COLO829 (cell line): ENCODE data around the gene EMX1.

Experiments used
- DNase-seq: peaks from one replicate; pipeline ENCODE4 v3.0.0; 2012; ENCODE audit warnings: low spot score

EMX1 gene

GRCh38 chr2:72925328-72925943 lies 8.1 kb downstream of the EMX1 start:
- no peak for DNase-seq

GRCh38 chr2:72926368-72926767 lies 9.0 kb downstream of the EMX1 start:
- DNase-seq, result no peak

- DNase-seq, result no peak
Observed at GRCh38 chr2:72926811-72927465, 9.6 kb downstream of the EMX1 start.

- DNase-seq, result no peak
Observed at GRCh38 chr2:72927619-72928550, 10.6 kb downstream of the EMX1 start.

- no peak for DNase-seq
Observed at GRCh38 chr2:72929010-72929409, 11.7 kb downstream of the EMX1 start.

GRCh38 chr2:72931280-72931910 lies 14.1 kb downstream of the EMX1 start:
- no peak for DNase-seq

- no peak for DNase-seq
Observed at GRCh38 chr2:72932045-72932740, 14.9 kb downstream of the EMX1 start.

GRCh38 chr2:72932805-72933204 lies 15.5 kb downstream of the EMX1 start:
- no peak for DNase-seq

- no peak for DNase-seq
Observed at GRCh38 chr2:72933207-72933606, 15.9 kb downstream of the EMX1 start.

- no peak for DNase-seq
Observed at GRCh38 chr2:72933646-72934151, 16.4 kb downstream of the EMX1 start.

GRCh38 chr2:72934683-72935610 lies 17.6 kb downstream of the EMX1 start:
- no peak for DNase-seq

GRCh38 chr2:72935611-72935957 lies 18.3 kb downstream of the EMX1 start:
- no peak for DNase-seq

GRCh38 chr2:72936660-72937355 lies 19.5 kb downstream of the EMX1 start:
- DNase-seq, result no peak

GRCh38 chr2:72937356-72937669 lies 20.0 kb downstream of the EMX1 start:
- no peak for DNase-seq

GRCh38 chr2:72938455-72938854 lies 21.1 kb downstream of the EMX1 start:
- DNase-seq, result no peak

- DNase-seq, result no peak
Observed at GRCh38 chr2:72940361-72940760, 23.0 kb downstream of the EMX1 start.

- peak; percentile 57 for DNase-seq
Observed at GRCh38 chr2:72940786-72941185, 23.5 kb downstream of the EMX1 start.

GRCh38 chr2:72942293-72942692 lies 25.0 kb downstream of the EMX1 start:
- DNase-seq, result no peak

- no peak for DNase-seq
Observed at GRCh38 chr2:72942881-72943418, 25.6 kb downstream of the EMX1 start.
